HG03175 (cell line): ENCODE measurements around the gene CHRNA10.

Source experiments
- ATAC-seq: cut with Tn5 transposase; IDR thresholded peaks from one replicate; pipeline ENCODE4 v1.9.1; 2021; ENCODE audit warnings: mild to moderate bottlenecking, moderate library complexity; ENCODE audit not compliant: unreplicated experiment

Gene CHRNA10

DNA sequence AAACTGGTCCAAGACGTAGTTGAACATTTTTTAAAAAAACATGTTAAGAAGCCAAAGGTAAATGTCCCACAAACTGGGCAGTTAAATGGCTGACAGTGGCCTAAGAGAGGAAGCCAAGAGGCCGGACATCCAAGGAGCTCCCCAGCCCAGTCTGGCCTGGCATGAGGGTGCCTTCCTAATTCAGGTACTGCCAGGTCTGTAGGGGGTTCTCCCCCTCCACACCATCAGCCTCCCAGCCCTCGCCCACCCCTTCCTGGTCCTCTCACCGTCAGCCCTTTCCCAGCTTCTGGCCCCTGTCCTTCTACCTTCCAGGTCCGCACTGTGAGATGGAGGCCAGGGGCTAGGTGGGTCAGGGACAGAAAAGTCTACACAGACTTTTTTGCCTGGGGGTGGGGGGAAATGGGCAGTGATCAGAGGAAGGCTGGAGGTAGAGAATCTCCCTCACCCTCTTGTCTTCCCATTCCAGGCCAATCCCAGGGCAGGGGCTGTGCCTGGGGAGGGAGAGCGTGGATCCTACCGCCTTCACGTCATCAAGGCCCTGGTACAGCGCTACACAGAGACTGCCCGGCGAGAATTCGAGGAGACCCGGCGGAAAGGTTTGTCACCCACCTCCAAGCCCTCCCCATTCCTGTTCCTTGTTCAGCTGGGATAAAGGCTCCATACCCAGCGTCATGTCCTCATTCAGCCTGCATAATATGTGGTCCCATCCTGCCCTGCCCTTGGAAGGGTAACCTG lies 35.4 kb downstream of the CHRNA10 start:
- no peak for ATAC-seq

DNA sequence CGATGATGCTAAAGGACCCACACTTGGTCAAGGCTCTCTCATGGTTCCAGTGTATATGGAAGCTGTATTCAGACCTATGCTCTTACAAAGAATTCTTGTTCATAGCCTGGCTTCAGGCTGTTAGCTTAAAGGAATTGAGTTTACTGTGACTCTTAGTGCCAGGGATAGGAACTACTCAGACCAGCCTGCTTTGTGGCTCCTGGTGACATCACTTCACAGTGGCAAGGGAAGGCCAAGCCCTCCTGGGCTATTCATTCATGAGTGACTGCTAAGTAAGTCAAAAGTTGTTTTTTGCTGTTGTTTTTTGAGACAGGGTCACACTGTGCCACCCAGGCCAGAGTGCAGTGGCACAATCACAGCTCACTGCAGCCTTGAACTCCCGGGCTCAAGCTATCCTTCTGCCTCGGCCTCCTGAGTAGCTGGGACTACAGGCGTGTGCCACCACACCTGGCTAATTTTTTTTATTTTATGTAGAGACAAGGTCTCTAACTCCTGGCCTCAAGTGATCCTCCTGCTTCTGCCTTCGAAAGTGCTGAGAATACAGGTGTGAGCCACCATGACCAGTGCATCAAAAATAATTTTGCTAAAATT lies 39.0 kb downstream of the CHRNA10 start:
- ATAC-seq, result no peak

DNA sequence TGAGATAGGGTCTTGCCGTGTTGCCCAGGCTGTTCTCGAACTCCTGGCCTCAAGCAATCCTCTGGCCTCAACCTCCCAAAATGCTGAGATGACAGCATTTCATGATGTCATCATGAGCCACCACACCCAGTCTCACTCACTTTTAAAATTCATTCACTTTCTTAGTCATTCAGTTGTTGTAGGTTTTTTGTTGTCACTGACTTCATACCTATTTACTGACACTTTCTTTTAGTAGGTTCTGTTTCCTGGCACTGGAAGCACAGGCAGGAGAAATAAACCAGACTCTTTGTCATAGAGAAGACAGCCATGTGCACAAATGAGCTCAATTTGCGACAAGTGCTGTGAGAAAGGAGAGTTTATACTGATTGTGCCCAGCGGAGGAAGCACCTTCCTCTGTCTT lies 39.9 kb downstream of the CHRNA10 start:
- no peak for ATAC-seq

DNA sequence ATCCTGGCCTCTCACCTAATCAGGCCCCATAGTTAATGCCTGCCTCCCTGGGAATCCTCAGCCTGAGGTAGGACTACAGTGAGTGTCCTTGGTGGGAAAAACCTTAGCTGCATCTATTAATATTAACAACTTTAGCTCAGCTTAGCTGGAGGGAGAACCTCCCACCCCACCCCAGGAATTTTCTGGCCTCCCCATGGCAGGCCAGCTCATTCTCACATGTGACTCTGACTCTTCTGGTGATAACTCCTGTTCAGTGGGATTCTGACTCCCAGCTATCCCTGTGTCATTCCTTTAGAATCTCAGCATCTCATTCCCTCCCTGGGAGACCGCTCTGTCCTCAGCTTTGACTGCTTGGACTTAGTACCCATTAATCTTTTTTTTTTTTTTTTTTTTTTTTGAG lies 43.9 kb downstream of the CHRNA10 start:
- ATAC-seq, result no peak

DNA sequence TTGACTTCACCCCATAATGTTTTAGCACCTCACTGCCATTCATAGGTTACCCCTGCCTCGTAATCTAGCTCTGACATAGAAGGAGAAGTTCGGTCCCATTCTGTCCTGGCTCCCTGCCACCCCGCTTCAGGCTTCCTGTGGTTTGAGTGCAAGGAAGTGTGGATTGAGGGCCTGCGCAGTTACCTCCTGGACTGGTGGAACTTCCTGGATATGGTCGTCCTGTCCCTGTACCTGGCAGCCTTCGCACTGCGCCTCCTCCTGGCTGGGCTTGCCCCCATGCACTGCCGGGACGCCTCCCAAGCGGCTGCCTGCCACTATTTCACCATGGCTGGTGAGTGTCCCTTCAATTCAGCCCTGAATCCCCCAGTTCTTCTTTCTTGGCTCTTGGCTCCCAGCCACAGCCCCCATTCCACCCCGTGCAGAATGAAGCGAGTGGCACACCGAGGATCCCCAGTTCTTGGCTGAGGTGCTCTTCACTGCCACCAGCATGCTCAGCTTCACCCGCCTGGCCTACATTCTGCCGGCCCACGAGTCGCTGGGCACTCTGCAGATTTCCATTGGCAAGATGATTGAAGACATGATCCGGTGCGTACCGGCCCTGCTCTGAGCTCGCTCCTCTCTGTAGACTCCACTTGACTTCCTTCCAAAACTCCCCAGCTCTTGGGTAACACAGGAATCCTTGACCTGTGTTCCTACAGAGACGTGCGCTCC lies 44.8 kb downstream of the CHRNA10 start:
- no peak for ATAC-seq

DNA sequence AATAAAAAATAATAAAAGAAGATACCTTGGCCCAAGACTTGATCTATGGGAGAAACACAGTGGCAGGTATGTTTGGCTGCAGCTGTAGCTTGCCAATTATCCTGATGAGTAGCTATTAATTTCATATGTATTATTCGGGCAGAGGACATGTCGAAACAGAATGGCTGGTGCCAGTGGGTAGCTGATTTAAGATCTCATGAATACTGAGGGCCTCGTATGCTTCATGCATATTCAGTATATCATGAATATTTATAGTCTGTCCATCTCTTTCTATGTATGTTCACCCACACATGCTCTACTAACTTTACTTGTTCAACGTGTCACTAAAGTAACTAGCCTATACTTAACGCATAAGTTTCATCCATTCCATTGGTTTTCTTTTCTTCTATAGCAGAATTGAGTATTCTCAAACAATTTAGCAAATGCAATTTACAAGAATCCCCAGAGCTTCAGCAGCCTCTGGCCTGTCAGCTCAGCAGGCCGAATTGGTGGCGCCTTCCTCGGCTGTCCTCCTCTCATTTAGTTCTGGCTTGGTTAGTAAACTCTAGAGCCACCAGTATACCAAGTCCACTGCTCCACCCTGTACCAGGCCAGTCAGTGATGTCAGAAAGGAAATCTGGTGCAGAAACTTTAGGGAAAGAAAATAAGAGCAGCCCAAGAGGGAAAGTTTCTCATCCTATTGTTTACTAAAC lies 47.3 kb downstream of the CHRNA10 start:
- no peak for ATAC-seq

DNA sequence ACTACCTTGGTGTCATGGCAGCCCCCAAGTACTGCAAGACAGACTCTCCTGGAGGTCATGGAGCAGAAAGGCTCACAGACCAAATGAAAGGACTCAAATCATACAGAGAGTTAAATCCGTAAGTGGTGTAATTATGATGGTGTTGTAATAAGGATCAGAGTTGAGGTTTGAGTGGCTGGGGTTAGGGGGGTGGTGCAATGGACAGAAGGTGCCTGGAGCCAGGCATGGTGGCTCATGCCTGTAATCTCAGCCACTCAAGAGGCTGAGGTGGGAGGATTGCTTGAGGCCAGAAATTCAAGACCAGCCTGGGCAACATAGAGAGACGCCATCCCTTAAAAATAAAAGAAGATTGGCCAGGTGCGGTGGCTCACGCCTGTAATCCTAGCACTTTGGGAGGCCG lies 48.1 kb downstream of the CHRNA10 start:
- ATAC-seq, result no peak

DNA sequence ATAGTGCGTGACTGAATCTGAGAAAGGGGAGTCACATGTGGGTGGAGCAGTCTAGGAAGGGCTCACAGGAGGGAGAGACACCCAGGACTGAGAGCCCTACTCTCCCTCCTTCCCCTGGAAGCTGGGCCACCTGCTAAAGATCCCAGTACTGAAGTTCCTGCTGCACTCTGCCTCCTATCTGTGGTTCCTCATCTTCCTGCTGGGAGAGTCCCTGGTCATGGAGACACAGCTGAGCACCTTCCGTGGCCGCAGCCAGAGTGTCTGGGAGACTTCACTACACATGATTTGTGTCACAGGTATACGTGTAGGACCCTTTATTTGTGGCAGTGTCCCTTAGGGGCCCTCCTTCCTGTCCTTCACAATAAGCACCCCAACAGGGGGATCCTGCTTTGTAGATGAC lies 48.7 kb downstream of the CHRNA10 start:
- no peak for ATAC-seq

DNA sequence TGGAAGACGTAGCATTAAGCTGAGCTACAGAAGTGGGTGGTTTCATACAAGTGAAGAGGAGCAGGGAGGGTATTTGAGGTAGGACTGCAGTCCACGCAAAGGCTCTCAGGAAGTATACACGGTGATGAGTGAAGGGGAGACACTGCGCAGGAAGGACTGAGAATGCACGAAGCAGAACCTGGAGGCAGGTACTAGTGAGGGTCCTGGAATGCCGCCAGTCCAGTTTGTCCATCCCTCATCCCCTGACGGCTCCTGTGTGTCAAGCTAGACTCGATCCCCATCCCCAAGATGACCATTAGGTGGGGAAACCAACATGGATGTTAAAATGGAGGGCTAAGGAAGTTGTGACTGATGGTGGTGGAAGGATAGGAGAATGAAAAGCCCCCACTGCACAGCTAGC lies 53.2 kb downstream of the CHRNA10 start:
- ATAC-seq, result no peak

DNA sequence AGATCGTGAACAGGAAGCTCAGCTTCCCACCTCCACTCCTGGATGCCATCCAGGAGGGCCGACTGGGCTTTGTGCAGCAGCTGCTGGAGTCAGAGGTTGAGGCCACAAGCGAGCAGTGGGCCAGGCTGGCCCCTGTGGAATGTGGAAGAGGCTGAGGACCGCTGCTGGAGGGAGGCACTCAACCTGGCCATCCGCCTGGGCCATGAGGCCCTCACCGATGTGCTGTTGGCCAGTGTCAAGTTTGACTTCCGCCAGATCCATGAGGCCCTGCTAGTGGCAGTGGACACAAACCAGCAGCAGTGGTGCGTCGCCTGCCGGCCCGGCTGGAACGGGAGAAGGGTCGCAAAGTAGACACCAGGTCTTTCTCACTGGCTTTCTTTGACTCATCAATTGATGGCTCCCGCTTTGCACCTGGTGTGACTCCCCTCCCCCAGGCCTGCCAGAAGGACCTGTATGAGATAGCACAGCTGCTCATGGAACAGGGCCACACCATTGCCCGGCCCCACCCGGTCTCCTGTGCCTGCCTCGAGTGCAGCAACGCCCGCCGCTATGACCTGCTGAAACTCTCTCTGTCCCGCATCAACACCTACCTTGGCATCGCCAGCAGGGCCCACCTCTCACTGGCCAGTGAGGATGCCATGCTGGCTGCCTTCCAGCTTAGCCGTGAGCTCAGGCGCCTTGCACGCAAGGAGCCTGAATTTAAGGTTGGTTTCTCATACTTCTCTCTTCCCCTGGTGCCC lies 54.3 kb downstream of the CHRNA10 start:
- no peak for ATAC-seq

DNA sequence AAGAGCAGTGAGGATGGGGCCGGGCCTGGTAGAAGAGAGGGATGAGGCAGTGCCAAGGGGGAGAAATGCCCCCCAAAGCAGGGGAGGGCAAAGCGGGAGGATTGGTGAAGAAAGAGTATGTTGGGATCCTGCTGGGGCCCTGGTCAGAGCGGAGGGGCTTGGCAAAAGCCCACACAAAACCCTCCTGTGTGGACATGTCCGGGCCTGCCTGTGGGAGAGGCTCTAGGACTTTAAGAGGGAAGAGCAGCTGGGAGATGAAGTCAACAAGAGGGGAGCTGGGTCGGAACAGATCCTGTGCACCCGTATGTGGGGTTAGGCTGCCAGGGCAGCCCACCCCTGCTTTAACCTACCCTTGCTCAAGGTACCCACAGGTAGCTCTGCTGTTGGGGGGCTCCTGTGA lies 55.2 kb downstream of the CHRNA10 start:
- ATAC-seq, result no peak
